ENCODE data around the gene DMRT2.

DNA sequence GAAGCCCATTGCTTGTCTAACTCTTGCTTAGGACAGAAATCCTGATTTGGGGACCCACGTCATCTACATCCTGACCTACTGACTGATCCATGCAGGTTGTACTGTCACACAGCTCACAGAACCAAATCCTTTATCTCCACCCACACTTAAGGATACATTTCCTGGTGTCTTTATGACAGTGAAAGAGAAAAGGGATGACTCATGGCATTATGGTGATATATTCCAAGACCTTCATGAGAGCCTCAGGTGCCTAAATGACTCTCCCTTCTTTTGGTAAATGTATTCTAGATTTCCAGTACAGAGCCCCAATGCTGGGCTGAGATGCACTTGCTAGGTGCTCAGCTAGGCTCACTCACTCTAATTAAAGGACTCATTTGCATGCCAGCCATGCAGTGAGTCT lies 26.0 kb upstream of the DMRT2 start:
- TF ChIP-seq, protein P1, sequence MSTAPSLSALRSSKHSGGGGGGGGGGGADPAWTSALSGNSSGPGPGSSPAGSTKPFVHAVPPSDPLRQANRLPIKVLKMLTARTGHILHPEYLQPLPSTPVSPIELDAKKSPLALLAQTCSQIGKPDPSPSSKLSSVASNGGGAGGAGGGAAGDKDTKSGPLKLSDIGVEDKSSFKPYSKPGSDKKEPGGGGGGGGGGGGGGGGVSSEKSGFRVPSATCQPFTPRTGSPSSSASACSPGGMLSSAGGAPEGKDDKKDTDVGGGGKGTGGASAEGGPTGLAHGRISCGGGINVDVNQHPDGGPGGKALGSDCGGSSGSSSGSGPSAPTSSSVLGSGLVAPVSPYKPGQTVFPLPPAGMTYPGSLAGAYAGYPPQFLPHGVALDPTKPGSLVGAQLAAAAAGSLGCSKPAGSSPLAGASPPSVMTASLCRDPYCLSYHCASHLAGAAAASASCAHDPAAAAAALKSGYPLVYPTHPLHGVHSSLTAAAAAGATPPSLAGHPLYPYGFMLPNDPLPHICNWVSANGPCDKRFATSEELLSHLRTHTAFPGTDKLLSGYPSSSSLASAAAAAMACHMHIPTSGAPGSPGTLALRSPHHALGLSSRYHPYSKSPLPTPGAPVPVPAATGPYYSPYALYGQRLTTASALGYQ (CRISPR knock-in tag; IDR thresholded peaks at IDR 0.05) = no peak
- TF ChIP-seq, protein P2, sequence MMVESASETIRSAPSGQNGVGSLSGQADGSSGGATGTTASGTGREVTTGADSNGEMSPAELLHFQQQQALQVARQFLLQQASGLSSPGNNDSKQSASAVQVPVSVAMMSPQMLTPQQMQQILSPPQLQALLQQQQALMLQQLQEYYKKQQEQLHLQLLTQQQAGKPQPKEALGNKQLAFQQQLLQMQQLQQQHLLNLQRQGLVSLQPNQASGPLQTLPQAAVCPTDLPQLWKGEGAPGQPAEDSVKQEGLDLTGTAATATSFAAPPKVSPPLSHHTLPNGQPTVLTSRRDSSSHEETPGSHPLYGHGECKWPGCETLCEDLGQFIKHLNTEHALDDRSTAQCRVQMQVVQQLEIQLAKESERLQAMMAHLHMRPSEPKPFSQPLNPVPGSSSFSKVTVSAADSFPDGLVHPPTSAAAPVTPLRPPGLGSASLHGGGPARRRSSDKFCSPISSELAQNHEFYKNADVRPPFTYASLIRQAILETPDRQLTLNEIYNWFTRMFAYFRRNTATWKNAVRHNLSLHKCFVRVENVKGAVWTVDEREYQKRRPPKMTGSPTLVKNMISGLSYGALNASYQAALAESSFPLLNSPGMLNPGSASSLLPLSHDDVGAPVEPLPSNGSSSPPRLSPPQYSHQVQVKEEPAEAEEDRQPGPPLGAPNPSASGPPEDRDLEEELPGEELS (CRISPR knock-in tag; IDR thresholded peaks at IDR 0.05) = no peak
- TF ChIP-seq, protein P3, sequence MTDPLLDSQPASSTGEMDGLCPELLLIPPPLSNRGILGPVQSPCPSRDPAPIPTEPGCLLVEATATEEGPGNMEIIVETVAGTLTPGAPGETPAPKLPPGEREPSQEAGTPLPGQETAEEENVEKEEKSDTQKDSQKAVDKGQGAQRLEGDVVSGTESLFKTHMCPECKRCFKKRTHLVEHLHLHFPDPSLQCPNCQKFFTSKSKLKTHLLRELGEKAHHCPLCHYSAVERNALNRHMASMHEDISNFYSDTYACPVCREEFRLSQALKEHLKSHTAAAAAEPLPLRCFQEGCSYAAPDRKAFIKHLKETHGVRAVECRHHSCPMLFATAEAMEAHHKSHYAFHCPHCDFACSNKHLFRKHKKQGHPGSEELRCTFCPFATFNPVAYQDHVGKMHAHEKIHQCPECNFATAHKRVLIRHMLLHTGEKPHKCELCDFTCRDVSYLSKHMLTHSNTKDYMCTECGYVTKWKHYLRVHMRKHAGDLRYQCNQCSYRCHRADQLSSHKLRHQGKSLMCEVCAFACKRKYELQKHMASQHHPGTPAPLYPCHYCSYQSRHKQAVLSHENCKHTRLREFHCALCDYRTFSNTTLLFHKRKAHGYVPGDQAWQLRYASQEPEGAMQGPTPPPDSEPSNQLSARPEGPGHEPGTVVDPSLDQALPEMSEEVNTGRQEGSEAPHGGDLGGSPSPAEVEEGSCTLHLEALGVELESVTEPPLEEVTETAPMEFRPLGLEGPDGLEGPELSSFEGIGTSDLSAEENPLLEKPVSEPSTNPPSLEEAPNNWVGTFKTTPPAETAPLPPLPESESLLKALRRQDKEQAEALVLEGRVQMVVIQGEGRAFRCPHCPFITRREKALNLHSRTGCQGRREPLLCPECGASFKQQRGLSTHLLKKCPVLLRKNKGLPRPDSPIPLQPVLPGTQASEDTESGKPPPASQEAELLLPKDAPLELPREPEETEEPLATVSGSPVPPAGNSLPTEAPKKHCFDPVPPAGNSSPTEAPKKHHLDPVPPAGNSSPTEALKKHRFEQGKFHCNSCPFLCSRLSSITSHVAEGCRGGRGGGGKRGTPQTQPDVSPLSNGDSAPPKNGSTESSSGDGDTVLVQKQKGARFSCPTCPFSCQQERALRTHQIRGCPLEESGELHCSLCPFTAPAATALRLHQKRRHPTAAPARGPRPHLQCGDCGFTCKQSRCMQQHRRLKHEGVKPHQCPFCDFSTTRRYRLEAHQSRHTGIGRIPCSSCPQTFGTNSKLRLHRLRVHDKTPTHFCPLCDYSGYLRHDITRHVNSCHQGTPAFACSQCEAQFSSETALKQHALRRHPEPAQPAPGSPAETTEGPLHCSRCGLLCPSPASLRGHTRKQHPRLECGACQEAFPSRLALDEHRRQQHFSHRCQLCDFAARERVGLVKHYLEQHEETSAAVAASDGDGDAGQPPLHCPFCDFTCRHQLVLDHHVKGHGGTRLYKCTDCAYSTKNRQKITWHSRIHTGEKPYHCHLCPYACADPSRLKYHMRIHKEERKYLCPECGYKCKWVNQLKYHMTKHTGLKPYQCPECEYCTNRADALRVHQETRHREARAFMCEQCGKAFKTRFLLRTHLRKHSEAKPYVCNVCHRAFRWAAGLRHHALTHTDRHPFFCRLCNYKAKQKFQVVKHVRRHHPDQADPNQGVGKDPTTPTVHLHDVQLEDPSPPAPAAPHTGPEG (CRISPR knock-in tag; IDR thresholded peaks at IDR 0.05) = no peak
- no peak for TF ChIP-seq ASH2L (IDR thresholded peaks at IDR 0.05; ENCODE audit: insufficient read length, low read depth, low read length)
- no peak for TF ChIP-seq ZFP82 (CRISPR knock-in tag; IDR thresholded peaks at IDR 0.05; ENCODE audit: borderline replicate concordance)
- TF ChIP-seq NRL (CRISPR knock-in tag; IDR thresholded peaks at IDR 0.05; ENCODE audit: borderline replicate concordance) = no peak
- TF ChIP-seq, protein P4, sequence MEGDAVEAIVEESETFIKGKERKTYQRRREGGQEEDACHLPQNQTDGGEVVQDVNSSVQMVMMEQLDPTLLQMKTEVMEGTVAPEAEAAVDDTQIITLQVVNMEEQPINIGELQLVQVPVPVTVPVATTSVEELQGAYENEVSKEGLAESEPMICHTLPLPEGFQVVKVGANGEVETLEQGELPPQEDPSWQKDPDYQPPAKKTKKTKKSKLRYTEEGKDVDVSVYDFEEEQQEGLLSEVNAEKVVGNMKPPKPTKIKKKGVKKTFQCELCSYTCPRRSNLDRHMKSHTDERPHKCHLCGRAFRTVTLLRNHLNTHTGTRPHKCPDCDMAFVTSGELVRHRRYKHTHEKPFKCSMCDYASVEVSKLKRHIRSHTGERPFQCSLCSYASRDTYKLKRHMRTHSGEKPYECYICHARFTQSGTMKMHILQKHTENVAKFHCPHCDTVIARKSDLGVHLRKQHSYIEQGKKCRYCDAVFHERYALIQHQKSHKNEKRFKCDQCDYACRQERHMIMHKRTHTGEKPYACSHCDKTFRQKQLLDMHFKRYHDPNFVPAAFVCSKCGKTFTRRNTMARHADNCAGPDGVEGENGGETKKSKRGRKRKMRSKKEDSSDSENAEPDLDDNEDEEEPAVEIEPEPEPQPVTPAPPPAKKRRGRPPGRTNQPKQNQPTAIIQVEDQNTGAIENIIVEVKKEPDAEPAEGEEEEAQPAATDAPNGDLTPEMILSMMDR (CRISPR knock-in tag; IDR thresholded peaks at IDR 0.05) = no peak

Measured in HepG2 (cell line).